HepG2 (cell line): ENCODE measurements around the gene CSPG5. TPM values are rescaled to one million over a fixed set of nuclear protein-coding genes. Genes with fewer than 3 reads are reported as not detected.
A peak's percentile ranks its signal among the peaks of the same experiment; 100 is the strongest.

ENCODE experiments used
- ADNP ChIP-seq: sonication (generic); formaldehyde crosslinking; IDR thresholded peaks from 2 replicates; pipeline ENCODE4 v1.4.0; 2020; ENCODE audit warnings: missing genetic modification reagents
- ATRX ChIP-seq: sonication (generic); formaldehyde crosslinking; IDR thresholded peaks from 2 replicates; pipeline ENCODE4 v1.4.0; 2020; ENCODE audit warnings: missing genetic modification reagents, borderline replicate concordance
- CCDC6 ChIP-seq: sonication (generic); formaldehyde crosslinking; IDR thresholded peaks from 2 replicates; pipeline ENCODE4 v1.8.1; 2022; ENCODE audit warnings: mild to moderate bottlenecking, missing genetic modification reagents, moderate library complexity
- CEBPB ChIP-seq: IDR thresholded peaks from 2 replicates; pipeline ENCODE4 v1.6.1; 2011; ENCODE audit warnings: low read depth, low read length, improper control_type of control experiment, borderline replicate concordance
- DR1 ChIP-seq: sonication (generic); formaldehyde crosslinking; IDR thresholded peaks from 2 replicates; pipeline ENCODE4 v1.8.0; 2021; ENCODE audit warnings: mild to moderate bottlenecking, missing genetic modification reagents, inconsistent platforms
- MXD4 ChIP-seq: IDR thresholded peaks from 2 replicates; pipeline ENCODE4 v1.6.1; 2016; ENCODE audit warnings: mild to moderate bottlenecking, missing biosample characterization, missing genetic modification reagents
- NBN ChIP-seq: fragments of 450-650 bp; conservative IDR thresholded peaks from 2 replicates; pipeline ENCODE4 v1.6.1; 2017
- PREB ChIP-seq: sonication (generic); formaldehyde crosslinking; IDR thresholded peaks from 2 replicates; pipeline ENCODE4 v1.4.0; 2020; ENCODE audit warnings: missing genetic modification reagents
- RFX5 ChIP-seq: IDR thresholded peaks from 2 replicates; pipeline ENCODE4 v1.6.1; 2011; ENCODE audit warnings: low read depth, low read length, improper control_type of control experiment
- TAF1 ChIP-seq: sonication (generic); formaldehyde crosslinking; IDR thresholded peaks from 2 replicates; pipeline ENCODE4 v1.4.0; 2020; ENCODE audit warnings: missing genetic modification reagents
- THRA ChIP-seq: sonication (generic); formaldehyde crosslinking; IDR thresholded peaks from 2 replicates; pipeline ENCODE4 v1.4.0; 2020; ENCODE audit warnings: missing genetic modification reagents, borderline replicate concordance
- ZBTB3 ChIP-seq: sonication (generic); formaldehyde crosslinking; IDR thresholded peaks from 2 replicates; pipeline ENCODE4 v1.4.0; 2020; ENCODE audit warnings: low read depth, mild to moderate bottlenecking, moderate library complexity, missing genetic modification reagents, borderline replicate concordance
- ZMYM2 ChIP-seq: sonication (generic); formaldehyde crosslinking; IDR thresholded peaks from 2 replicates; pipeline ENCODE4 v1.8.0; 2022; ENCODE audit warnings: mild to moderate bottlenecking, missing genetic modification reagents
- ZNF136 ChIP-seq: sonication (generic); formaldehyde crosslinking; IDR thresholded peaks from 2 replicates; pipeline ENCODE4 v1.8.1; 2022; ENCODE audit warnings: low read depth, mild to moderate bottlenecking, moderate library complexity, missing genetic modification reagents
- ZNF569 ChIP-seq: sonication (generic); formaldehyde crosslinking; IDR thresholded peaks from 2 replicates; pipeline ENCODE4 v1.5.0; 2020; ENCODE audit warnings: mild to moderate bottlenecking, missing genetic modification reagents, moderate library complexity, borderline replicate concordance
- ZSCAN12 ChIP-seq: sonication (generic); formaldehyde crosslinking; IDR thresholded peaks from 2 replicates; pipeline ENCODE4 v1.9.0; 2021; ENCODE audit warnings: mild to moderate bottlenecking, missing genetic modification reagents
- polyA plus RNA-seq, 8 experiments: library from polyadenylated mRNA; depleted of rRNA in 3 of 8; stranded (reverse) in 7 of 8; unstranded in 1 of 8; fragments of >200 nt; fragmentation: Illumina TruSeq in 4 of 8; extraction: Trizol in 4 of 8; gene quantifications; 2 replicates each; pipeline versions ENCODE4 v1.2.1 to v1.2.3, GENCODE V29; 2011 to 2016; ENCODE audit warnings: low read depth in 4 of 8, missing spikeins in 1 of 8, mixed read lengths in 1 of 8; ENCODE audit not compliant: insufficient read depth in 1 of 8
- total RNA-seq, 5 experiments: library from RNA; depleted of rRNA; stranded (reverse); fragments of >200 nt; fragmentation: Illumina TruSeq; extraction: Trizol; gene quantifications; 2 replicates each; pipeline ENCODE4 v1.2.3, GENCODE V29; 2016; ENCODE audit warnings: low read depth in 1 of 5
- TF ChIP-seq, protein P1 (sequence below): sonication (generic); formaldehyde crosslinking; IDR thresholded peaks from 2 replicates; pipeline ENCODE4 v1.4.0; 2020; ENCODE audit warnings: missing genetic modification reagents, borderline replicate concordance
- TF ChIP-seq, protein P2 (sequence below): sonication (generic); formaldehyde crosslinking; IDR thresholded peaks from 2 replicates; pipeline ENCODE4 v1.4.0; 2020; ENCODE audit warnings: mild to moderate bottlenecking, missing genetic modification reagents

The CSPG5 gene
- total and polyA plus RNA-seq, 2 of the 13 experiments (the other 11 are each of a cell fraction or from before 2014, with no cell fraction given) = 0.07 to 0.15 TPM

- TF ChIP-seq ATRX (CRISPR knock-in tag) (no peak), ZNF569 (no peak), ZSCAN12 (CRISPR knock-in tag) (no peak), TAF1 (CRISPR knock-in tag) (peak; percentile 82), RFX5 (no peak), ZNF136 (0 out of 2 replicates have a peak, but pooled peaks have one; percentile 85), NBN (no peak), THRA (peak; percentile 70), ADNP (CRISPR knock-in tag) (0 out of 2 replicates have a peak, but pooled peaks have one; percentile 20), PREB (CRISPR knock-in tag) (no peak), MXD4 (CRISPR knock-in tag) (peak; percentile 82), CCDC6 (CRISPR knock-in tag) (no peak), DR1 (CRISPR knock-in tag) (no peak; the same call in none of the 2 replicates), CEBPB (no peak), ZBTB3 (no peak), ZMYM2 (CRISPR knock-in tag) (no peak)
- TF ChIP-seq, protein P1, sequence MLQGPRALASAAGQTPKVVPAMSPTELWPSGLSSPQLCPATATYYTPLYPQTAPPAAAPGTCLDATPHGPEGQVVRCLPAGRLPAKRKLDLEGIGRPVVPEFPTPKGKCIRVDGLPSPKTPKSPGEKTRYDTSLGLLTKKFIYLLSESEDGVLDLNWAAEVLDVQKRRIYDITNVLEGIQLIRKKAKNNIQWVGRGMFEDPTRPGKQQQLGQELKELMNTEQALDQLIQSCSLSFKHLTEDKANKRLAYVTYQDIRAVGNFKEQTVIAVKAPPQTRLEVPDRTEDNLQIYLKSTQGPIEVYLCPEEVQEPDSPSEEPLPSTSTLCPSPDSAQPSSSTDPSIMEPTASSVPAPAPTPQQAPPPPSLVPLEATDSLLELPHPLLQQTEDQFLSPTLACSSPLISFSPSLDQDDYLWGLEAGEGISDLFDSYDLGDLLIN (CRISPR knock-in tag) = no peak; the same call in 1 of the 2 replicates
- TF ChIP-seq, protein P2, sequence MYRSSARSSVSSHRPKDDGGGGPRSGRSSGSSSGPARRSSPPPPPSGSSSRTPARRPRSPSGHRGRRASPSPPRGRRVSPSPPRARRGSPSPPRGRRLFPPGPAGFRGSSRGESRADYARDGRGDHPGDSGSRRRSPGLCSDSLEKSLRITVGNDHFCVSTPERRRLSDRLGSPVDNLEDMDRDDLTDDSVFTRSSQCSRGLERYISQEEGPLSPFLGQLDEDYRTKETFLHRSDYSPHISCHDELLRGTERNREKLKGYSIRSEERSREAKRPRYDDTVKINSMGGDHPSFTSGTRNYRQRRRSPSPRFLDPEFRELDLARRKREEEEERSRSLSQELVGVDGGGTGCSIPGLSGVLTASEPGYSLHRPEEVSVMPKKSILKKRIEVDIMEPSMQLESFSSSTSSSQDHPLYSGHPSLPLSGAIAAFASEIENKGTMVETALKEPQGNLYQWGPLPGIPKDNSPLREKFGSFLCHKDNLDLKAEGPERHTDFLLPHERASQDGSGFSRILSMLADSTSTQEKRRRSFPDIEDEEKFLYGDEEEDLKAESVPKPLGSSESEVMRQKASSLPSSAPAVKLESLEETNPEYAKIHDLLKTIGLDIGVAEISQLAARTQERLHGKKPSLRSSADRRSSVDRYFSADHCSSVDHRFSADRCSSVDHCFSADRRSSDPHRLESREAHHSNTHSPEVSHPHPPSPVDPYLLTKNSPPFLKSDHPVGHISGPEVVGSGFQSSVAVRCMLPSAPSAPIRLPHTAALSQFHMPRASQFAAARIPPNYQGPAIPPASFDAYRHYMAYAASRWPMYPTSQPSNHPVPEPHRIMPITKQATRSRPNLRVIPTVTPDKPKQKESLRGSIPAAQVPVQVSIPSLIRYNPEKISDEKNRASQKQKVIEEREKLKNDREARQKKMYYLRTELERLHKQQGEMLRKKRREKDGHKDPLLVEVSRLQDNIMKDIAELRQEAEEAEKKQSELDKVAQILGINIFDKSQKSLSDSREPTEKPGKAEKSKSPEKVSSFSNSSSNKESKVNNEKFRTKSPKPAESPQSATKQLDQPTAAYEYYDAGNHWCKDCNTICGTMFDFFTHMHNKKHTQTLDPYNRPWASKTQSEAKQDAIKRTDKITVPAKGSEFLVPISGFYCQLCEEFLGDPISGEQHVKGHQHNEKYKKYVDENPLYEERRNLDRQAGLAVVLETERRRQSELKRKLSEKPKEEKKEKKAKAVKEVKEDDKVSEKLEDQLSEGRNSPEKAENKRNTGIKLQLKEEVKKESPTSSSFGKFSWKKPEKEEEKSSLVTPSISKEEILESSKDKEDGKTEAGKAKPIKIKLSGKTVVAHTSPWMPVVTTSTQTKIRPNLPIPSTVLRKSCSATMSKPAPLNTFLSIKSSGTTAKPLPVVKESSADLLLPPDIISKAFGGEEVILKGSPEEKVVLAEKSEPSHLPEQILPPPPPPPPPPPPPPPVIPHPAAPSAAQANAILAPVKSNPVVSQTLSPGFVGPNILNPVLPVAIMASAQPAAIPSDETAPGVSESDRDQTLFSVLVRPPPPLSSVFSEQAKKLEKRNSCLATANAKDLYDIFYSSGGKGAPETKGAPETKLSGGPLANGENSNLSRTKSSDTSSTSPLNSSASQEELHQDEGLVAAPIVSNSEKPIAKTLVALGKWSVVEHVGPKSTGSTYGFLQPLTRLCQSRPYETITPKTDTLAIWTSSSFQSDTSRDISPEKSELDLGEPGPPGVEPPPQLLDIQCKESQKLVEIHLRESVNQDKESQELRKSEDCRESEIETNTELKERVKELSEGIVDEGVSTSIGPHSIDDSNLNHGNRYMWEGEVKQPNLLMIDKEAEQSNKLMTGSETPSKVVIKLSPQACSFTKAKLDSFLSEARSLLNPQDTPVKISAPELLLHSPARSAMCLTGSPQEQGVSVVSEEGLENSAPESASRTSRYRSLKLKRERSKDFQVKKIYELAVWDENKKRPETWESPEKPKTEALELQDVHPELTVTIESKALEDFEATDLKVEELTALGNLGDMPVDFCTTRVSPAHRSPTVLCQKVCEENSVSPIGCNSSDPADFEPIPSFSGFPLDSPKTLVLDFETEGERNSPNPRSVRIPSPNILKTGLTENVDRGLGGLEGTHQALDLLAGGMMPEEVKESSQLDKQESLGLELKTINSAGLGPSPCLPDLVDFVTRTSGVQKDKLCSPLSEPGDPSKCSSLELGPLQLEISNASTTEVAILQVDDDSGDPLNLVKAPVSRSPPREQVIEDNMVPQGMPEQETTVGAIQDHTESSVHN (CRISPR knock-in tag) = no peak
Observed at GRCh38 chr3:47513125-47513929, 65.3 kb downstream of the CSPG5 start, which contains the start of gene ELP6 (continued).
